Measurements from ENCODE around the gene DRG2. TPM values are rescaled to one million over a fixed set of nuclear protein-coding genes. Genes with fewer than 3 reads are reported as not detected.

Gene DRG2
- total and polyA plus RNA-seq, 2 of the 13 experiments (the other 11 are each of a cell fraction or from before 2014, with no cell fraction given), result 20.1 to 26.6 TPM

- TF ChIP-seq BCL3 (CRISPR knock-in tag; IDR thresholded peaks at IDR 0.05), result no peak
- peak; percentile 75 for TF ChIP-seq SALL1 (CRISPR knock-in tag; IDR thresholded peaks at IDR 0.05)
- peak; percentile 68 for TF ChIP-seq PATZ1 (CRISPR knock-in tag; IDR thresholded peaks at IDR 0.05)
- no peak for TF ChIP-seq ZNF18 (CRISPR knock-in tag; IDR thresholded peaks at IDR 0.05; ENCODE audit: insufficient replicate concordance)
- TF ChIP-seq ZNF720 (CRISPR knock-in tag; IDR thresholded peaks at IDR 0.05), result no peak
- TF ChIP-seq ZNF629 (CRISPR knock-in tag; conservative IDR thresholded peaks at IDR 0.05), result 0 out of 2 replicates have a peak, but pooled peaks have one; percentile 11
- no peak for TF ChIP-seq ZNF24 (IDR thresholded peaks at IDR 0.05)
- peak; percentile 76 for TF ChIP-seq ZBTB14 (CRISPR knock-in tag; IDR thresholded peaks at IDR 0.05)
- TF ChIP-seq ZNF691 (CRISPR knock-in tag; IDR thresholded peaks at IDR 0.05; ENCODE audit: borderline replicate concordance, low read depth), result peak; percentile 68; the same call in 1 of the 2 replicates
- TF ChIP-seq MYC (CRISPR knock-in tag; IDR thresholded peaks at IDR 0.05; ENCODE audit: borderline replicate concordance), result peak; percentile 92
- TF ChIP-seq ZNF577 (CRISPR knock-in tag; IDR thresholded peaks at IDR 0.05; ENCODE audit: borderline replicate concordance, low read depth), result no peak
- TF ChIP-seq NKX3-1 (CRISPR knock-in tag; IDR thresholded peaks at IDR 0.05), result peak; percentile 61; the same call in 1 of the 2 replicates
- peak; percentile 87; the same call in 1 of the 2 replicates for TF ChIP-seq ZNF576 (CRISPR knock-in tag; IDR thresholded peaks at IDR 0.05)
- peak; percentile 83; the same call in 1 of the 2 replicates for TF ChIP-seq KDM2A (CRISPR knock-in tag; IDR thresholded peaks at IDR 0.05; ENCODE audit: borderline replicate concordance, low read depth)
- TF ChIP-seq RFXANK (CRISPR knock-in tag; IDR thresholded peaks at IDR 0.05), result 0 out of 2 replicates have a peak, but pooled peaks have one; percentile 64
- peak; percentile 62; the same call in 1 of the 2 replicates for TF ChIP-seq MIXL1 (CRISPR knock-in tag; IDR thresholded peaks at IDR 0.05)
- TF ChIP-seq ZNF362 (CRISPR knock-in tag; IDR thresholded peaks at IDR 0.05; ENCODE audit: borderline replicate concordance), result peak; percentile 61; the same call in 1 of the 2 replicates
- TF ChIP-seq ELF1 (CRISPR knock-in tag; IDR thresholded peaks at IDR 0.05), result peak; percentile 78
- no peak for TF ChIP-seq JARID2 (CRISPR knock-in tag; IDR thresholded peaks at IDR 0.05; ENCODE audit: insufficient replicate concordance)
These were observed 48.8 kb upstream of the DRG2 start, which contains the start of the genes ATPAF2 and GID4 (continued) for GRCh38 chr17:18038861-18039534.

All from HepG2 (cell line).